SK-N-SH (cell line): ENCODE results near the gene CEACAM1. TPM values are rescaled to one million over a fixed set of nuclear protein-coding genes. Genes with fewer than 3 reads are reported as not detected.

Source experiments
- CTCF ChIA-PET: fragments of 300-600, 350-600 bp; formaldehyde crosslinking; extraction: SDS; loops from one replicate; lab custom pipeline; 2021; lab: Yijun Ruan, JAX
- POLR2A ChIA-PET: fragments of 350-600 bp; sonication (Branson Sonifier 250); formaldehyde crosslinking; extraction: SDS; loops from one replicate; lab custom pipeline; 2020; ENCODE audit warnings: antibody characterized with exemption, inconsistent platforms; lab: Yijun Ruan, JAX
- DNase-seq: peaks from one replicate; pipeline ENCODE4 v3.0.0; 2012
- H2AFZ ChIP-seq: fragments of 200-600 bp; sonication (generic); 2 replicates; pipeline ENCODE4 v1.8.1; 2016; ENCODE audit warnings: antibody characterized with exemption, mild to moderate bottlenecking, low read depth
- H3F3A ChIP-seq: fragments of 200-600 bp; sonication (generic); replicated peaks from 2 replicates; pipeline ENCODE3; 2016; ENCODE audit warnings: antibody characterized with exemption, mild to moderate bottlenecking; ENCODE audit not compliant: insufficient read depth
- H3K27ac ChIP-seq, 2 experiments: fragments of 200-500 bp in 1 of 2; fragments of 200-600 bp in 1 of 2; sonication (Bioruptor generic) in 1 of 2; sonication (generic), shearing (Covaris generic) in 1 of 2; 2 replicates each; pipeline versions ENCODE4 v1.5.1 to v1.6.1; 2014 to 2016; ENCODE audit warnings: low read depth in 2 of 2, inconsistent platforms in 1 of 2, low read length in 1 of 2, mild to moderate bottlenecking in 1 of 2, mixed read lengths in 1 of 2
- H3K27me3 ChIP-seq: fragments of 200-600 bp; sonication (generic), shearing (Covaris generic); 2 replicates; pipeline ENCODE4 v1.6.1; 2016; ENCODE audit warnings: mixed run types; ENCODE audit not compliant: insufficient read depth
- H3K36me3 ChIP-seq, 2 experiments: fragments of 200-500 bp in 1 of 2; fragments of 200-600 bp in 1 of 2; sonication (Bioruptor generic) in 1 of 2; sonication (generic) in 1 of 2; replicated peaks in 1 of 2; 2 replicates each; pipeline versions ENCODE3 to v1.5.1; 2014 to 2016; ENCODE audit warnings: low read length in 1 of 2, mild to moderate bottlenecking in 1 of 2; ENCODE audit not compliant: insufficient read depth in 2 of 2, control insufficient read depth in 1 of 2
- H3K4me1 ChIP-seq, 2 experiments: fragments of 200-500 bp in 1 of 2; fragments of 200-600 bp in 1 of 2; sonication (Bioruptor generic) in 1 of 2; sonication (generic), shearing (Covaris generic) in 1 of 2; 2 replicates each; pipeline versions ENCODE4 v1.5.1 to v1.6.1; 2014 to 2016; ENCODE audit warnings: low read depth in 1 of 2, low read length in 1 of 2, mixed run types in 1 of 2; ENCODE audit not compliant: insufficient read depth in 2 of 2, control insufficient read depth in 1 of 2
- H3K4me2 ChIP-seq: fragments of 200-600 bp; sonication (generic), shearing (Covaris generic); 2 replicates; pipeline ENCODE4 v1.6.1; 2017; ENCODE audit warnings: mixed run types
- H3K4me3 ChIP-seq, 2 experiments: fragments of 200-500 bp in 1 of 2; fragments of 200-600 bp in 1 of 2; sonication (Bioruptor generic) in 1 of 2; sonication (generic), shearing (Covaris generic) in 1 of 2; 2 replicates each; pipeline versions ENCODE4 v1.5.1 to v1.8.1; 2014 to 2016; ENCODE audit warnings: low read depth in 2 of 2, inconsistent platforms in 1 of 2, low read length in 1 of 2, mild to moderate bottlenecking in 1 of 2, mixed read lengths in 1 of 2, moderate library complexity in 1 of 2
- H3K79me2 ChIP-seq: fragments of 200-600 bp; sonication (generic); 2 replicates; pipeline ENCODE4 v1.8.1; 2017; ENCODE audit warnings: mild to moderate bottlenecking; ENCODE audit not compliant: insufficient read depth
- H3K9ac ChIP-seq: fragments of 200-600 bp; sonication (generic); 2 replicates; pipeline ENCODE4 v1.6.1; 2017; ENCODE audit warnings: mixed run types
- H3K9me2 ChIP-seq: fragments of 200-600 bp; sonication (generic); 2 replicates; pipeline ENCODE4 v1.6.1; 2017; ENCODE audit warnings: mixed run types
- H3K9me3 ChIP-seq: fragments of 200-600 bp; sonication (generic); 2 replicates; pipeline ENCODE4 v1.6.1; 2017; ENCODE audit warnings: mixed run types, mild to moderate bottlenecking, moderate library complexity
- H4K20me1 ChIP-seq: fragments of 200-600 bp; sonication (generic); 2 replicates; pipeline ENCODE4 v1.6.1; 2017; ENCODE audit warnings: mild to moderate bottlenecking, mixed run types; ENCODE audit not compliant: insufficient read depth
- ELF1 ChIP-seq: IDR thresholded peaks from 2 replicates; pipeline ENCODE4 v1.4.0; 2012
- EP300 ChIP-seq, 2 experiments: IDR thresholded peaks; 2 replicates each; pipeline versions ENCODE4 v1.4.0 to v1.6.1; 2012; ENCODE audit warnings: borderline replicate concordance in 1 of 2, low read depth in 1 of 2, low read length in 1 of 2
- FOXM1 ChIP-seq: IDR thresholded peaks from 2 replicates; pipeline ENCODE4 v1.4.0; 2012; ENCODE audit warnings: low read depth, mild to moderate bottlenecking
- GATA2 ChIP-seq: sonication (generic); formaldehyde crosslinking; IDR thresholded peaks from 2 replicates; pipeline ENCODE4 v1.5.0; 2020; ENCODE audit warnings: mild to moderate bottlenecking, missing genetic modification reagents
- IRF3 ChIP-seq: fragments of 150-350 bp; IDR thresholded peaks from 2 replicates; pipeline ENCODE4 v1.6.1; 2016; ENCODE audit warnings: mild to moderate bottlenecking, low read depth, low read length
- MXI1 ChIP-seq: IDR thresholded peaks from 2 replicates; pipeline ENCODE4 v1.6.1; 2012; ENCODE audit warnings: mild to moderate bottlenecking, low read depth, low read length, improper control_type of control experiment
- NFIC ChIP-seq: IDR thresholded peaks from 2 replicates; pipeline ENCODE4 v1.4.0; 2012; ENCODE audit warnings: borderline replicate concordance
- NRF1 ChIP-seq: IDR thresholded peaks from 2 replicates; pipeline ENCODE4 v1.6.1; 2012; ENCODE audit warnings: low read depth, mild to moderate bottlenecking, low read length
- POLR2AphosphoS5 ChIP-seq: IDR thresholded peaks from 2 replicates; pipeline ENCODE4 v1.6.1; 2012; ENCODE audit warnings: low read depth, low read length
- RAD21 ChIP-seq: IDR thresholded peaks from 2 replicates; pipeline ENCODE4 v1.6.1; 2012; ENCODE audit warnings: mild to moderate bottlenecking, low read length
- RCOR1 ChIP-seq: fragments of 150-350 bp; IDR thresholded peaks from 2 replicates; pipeline ENCODE4 v1.6.1; 2017; ENCODE audit warnings: antibody characterized with exemption, low read length
- SIN3A ChIP-seq: IDR thresholded peaks from 2 replicates; pipeline ENCODE4 v1.6.1; 2012; ENCODE audit warnings: low read depth, mild to moderate bottlenecking, low read length, moderate library complexity, borderline replicate concordance
- SMC3 ChIP-seq: IDR thresholded peaks from 2 replicates; pipeline ENCODE4 v1.6.1; 2012; ENCODE audit warnings: low read depth, low read length, improper control_type of control experiment
- TCF12 ChIP-seq: IDR thresholded peaks from 2 replicates; pipeline ENCODE4 v1.4.0; 2012
- TEAD4 ChIP-seq: IDR thresholded peaks from 2 replicates; pipeline ENCODE4 v1.4.0; 2012; ENCODE audit warnings: mild to moderate bottlenecking, borderline replicate concordance; ENCODE audit not compliant: insufficient read depth
- USF2 ChIP-seq: fragments of 150-350 bp; IDR thresholded peaks from 2 replicates; pipeline ENCODE4 v1.6.1; 2017; ENCODE audit warnings: antibody characterized with exemption, low read length, low read depth, borderline replicate concordance
- WGBS: methylation state at CpG from one replicate; pipeline ENCODE4 v1.1.6; 2017; ENCODE audit warnings: low lambda C conversion rate; 5-methylcytosine and 5-hydroxymethylcytosine counted together
- polyA plus RNA-seq, 3 experiments: library from polyadenylated mRNA; depleted of rRNA; stranded (reverse); fragments of >200 nt; gene quantifications; 2 replicates each; pipeline ENCODE4 v1.2.3, GENCODE V29; 2012
- TF ChIP-seq, protein P1 (sequence below): IDR thresholded peaks from 2 replicates; pipeline ENCODE4 v1.4.0; 2012; ENCODE audit warnings: low read depth, borderline replicate concordance
- TF ChIP-seq, protein P2 (sequence below): fragments of 200-600 bp; sonication (generic); IDR thresholded peaks from 2 replicates; pipeline ENCODE4 v1.6.1; 2017; ENCODE audit warnings: antibody characterized with exemption, mild to moderate bottlenecking, moderate library complexity
- TF ChIP-seq, protein P3 (sequence below): IDR thresholded peaks from 2 replicates; pipeline ENCODE4; 2012

CEACAM1 gene
- polyA plus RNA-seq, 1 of the 3 experiments (the other 2 are of a cell fraction): 0.53 TPM

DNA sequence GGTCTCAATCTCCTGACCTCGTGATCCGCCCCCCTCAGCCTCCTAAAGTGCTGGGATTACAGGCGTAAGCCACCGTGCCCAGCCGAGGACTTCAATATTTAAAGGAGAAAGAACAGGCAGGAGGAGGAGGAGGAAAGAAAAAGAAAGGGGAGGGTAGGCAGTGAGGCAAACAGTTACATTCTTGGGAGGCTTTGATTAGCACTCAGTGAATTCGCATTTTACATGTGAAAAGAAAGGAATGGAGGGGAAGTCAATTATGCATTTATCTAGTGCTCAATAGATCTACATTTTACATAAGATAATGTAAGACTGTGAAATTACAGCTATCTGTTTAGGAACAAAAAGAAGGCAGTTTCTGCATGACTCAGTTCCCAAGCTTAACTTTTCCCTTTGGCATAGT is 54.6 kb downstream of the CEACAM1 start (continued):
- TF ChIP-seq IRF3 (no peak), POLR2AphosphoS5 (no peak)
- TF ChIP-seq, protein P1, sequence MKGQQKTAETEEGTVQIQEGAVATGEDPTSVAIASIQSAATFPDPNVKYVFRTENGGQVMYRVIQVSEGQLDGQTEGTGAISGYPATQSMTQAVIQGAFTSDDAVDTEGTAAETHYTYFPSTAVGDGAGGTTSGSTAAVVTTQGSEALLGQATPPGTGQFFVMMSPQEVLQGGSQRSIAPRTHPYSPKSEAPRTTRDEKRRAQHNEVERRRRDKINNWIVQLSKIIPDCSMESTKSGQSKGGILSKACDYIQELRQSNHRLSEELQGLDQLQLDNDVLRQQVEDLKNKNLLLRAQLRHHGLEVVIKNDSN: no peak
- TF ChIP-seq, all 33 proteins: peak for 0

DNA sequence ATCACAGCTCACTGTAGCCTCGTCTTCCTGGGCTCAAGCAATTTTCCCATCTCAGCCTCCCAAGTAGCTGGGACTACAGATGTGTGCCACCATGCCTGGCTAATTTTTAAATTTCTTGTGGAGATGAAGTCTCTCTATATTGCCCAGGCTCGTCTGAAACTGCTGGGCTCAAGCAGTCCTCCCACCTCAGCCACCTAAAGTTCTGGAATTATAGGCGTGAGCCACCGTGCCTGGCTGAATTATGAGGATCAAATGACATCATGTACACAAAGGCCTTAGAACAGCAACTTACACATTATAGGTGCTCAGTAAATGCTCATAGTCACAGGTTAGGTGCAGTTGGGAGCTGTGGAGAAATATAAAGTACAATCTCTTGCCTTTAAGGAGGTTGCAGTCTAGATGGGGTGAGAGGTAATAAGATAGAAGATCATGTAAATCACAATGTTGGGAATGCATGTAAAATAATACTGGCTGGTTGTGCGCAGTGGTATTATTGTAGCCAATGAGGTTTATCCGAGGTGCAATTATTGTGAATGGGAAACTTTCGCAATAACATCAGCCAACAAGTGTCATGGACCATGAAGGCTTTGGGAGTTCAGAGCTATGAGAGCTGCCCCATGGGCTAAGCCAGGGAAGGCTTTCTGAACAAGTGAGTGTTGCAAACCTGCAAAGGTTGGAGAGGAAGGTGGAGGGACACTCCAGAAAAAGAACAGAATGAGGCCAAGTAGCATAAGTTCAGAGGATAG is 55.7 kb downstream of the CEACAM1 start:
- no peak for DNase-seq
- Histone ChIP-seq H2AFZ (no peak overlapping the region), H3K9me3 (no peaks in the 10 kb centered on the region), H3K9me2 (no peaks in the 10 kb centered on the region), H3F3A (no peaks in the 10 kb centered on the region), H3K4me3 (no peak overlapping the region), H3K27me3 (no peaks in the 10 kb centered on the region), H3K9ac (no peak overlapping the region), H3K79me2 (no peaks in the 10 kb centered on the region), H4K20me1 (no peaks in the 10 kb centered on the region), H3K4me2 (no peak overlapping the region)
- POLR2A ChIA-PET: no interaction called here
- CTCF ChIA-PET: interaction anchor here (1.1 to 1.9 kb wide), 4 partner anchors 11 to 57 kb away, joined by 3 to 8 read pairs (median 6); partner anchors contain the start of gene CEACAM1
- TF ChIP-seq MXI1 (no peak), SIN3A (no peak), NRF1 (no peak), TCF12 (no peak), USF2 (no peak), FOXM1 (no peak), ELF1 (no peak), EP300 (IDR thresholded peaks at IDR 0.05; ENCODE audit: borderline replicate concordance in 1 of 2, low read depth in 1 of 2, low read length in 1 of 2) (no peak), TEAD4 (no peak), NFIC (no peak), RAD21 (no peak), GATA2 (CRISPR knock-in tag) (no peak), SMC3 (no peak), RCOR1 (no peak)
- TF ChIP-seq, protein P2, sequence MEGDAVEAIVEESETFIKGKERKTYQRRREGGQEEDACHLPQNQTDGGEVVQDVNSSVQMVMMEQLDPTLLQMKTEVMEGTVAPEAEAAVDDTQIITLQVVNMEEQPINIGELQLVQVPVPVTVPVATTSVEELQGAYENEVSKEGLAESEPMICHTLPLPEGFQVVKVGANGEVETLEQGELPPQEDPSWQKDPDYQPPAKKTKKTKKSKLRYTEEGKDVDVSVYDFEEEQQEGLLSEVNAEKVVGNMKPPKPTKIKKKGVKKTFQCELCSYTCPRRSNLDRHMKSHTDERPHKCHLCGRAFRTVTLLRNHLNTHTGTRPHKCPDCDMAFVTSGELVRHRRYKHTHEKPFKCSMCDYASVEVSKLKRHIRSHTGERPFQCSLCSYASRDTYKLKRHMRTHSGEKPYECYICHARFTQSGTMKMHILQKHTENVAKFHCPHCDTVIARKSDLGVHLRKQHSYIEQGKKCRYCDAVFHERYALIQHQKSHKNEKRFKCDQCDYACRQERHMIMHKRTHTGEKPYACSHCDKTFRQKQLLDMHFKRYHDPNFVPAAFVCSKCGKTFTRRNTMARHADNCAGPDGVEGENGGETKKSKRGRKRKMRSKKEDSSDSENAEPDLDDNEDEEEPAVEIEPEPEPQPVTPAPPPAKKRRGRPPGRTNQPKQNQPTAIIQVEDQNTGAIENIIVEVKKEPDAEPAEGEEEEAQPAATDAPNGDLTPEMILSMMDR: no peak
- TF ChIP-seq, protein P1: no peak
- TF ChIP-seq, protein P3, sequence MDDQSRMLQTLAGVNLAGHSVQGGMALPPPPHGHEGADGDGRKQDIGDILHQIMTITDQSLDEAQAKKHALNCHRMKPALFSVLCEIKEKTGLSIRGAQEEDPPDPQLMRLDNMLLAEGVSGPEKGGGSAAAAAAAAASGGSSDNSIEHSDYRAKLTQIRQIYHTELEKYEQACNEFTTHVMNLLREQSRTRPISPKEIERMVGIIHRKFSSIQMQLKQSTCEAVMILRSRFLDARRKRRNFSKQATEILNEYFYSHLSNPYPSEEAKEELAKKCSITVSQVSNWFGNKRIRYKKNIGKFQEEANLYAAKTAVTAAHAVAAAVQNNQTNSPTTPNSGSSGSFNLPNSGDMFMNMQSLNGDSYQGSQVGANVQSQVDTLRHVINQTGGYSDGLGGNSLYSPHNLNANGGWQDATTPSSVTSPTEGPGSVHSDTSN: no peak
- TF ChIP-seq, all 33 proteins: peak for 0
- Histone ChIP-seq H3K4me1 (peaks cover 0 to 2% of the 10 kb centered on the region in 2 experiments; a peak in 2 of 4 replicates), H3K36me3 (no peaks in the 10 kb centered on the region), H3K27ac (no peak overlapping the region)
- WGBS: 81% methylated on average over 7 of the region's 7 CpGs
